Measurements from ENCODE around the gene PACRG.

The PACRG gene

DNA sequence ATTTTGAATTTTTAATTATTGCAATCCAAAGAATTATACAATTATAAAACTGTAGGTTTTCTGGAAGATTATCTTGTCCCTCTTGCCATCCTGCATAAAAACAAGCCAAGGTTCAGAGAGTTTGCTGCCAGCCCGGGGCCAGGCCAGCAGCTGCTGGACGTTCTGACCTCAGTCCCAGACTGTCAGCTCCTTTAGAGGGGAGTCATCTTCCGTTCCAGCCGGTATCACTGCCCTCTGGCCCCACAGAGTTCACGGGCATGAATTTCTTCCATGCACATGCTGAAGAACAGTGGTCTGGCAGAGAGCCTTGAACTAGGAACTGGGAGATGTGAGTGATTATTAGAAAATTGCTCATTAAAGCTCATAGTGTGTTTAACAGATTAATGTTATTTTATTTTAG lies 556.4 kb downstream of the PACRG start:
- H4K20me1 ChIP-seq, result no peaks in the 10 kb centered on the region
- no peaks in the 10 kb centered on the region for H3K4me1 ChIP-seq
- H3K27ac ChIP-seq, result no peak overlapping the region
- no peaks in the 10 kb centered on the region for H3K9me3 ChIP-seq
- no peak overlapping the region for H3K4me3 ChIP-seq
- H3K4me2 ChIP-seq, result no peak overlapping the region
- no peaks in the 10 kb centered on the region for H3K36me3 ChIP-seq
- H3K27me3 ChIP-seq, result no peaks in the 10 kb centered on the region
- TF ChIP-seq Cebpa-rat (IDR thresholded peaks at IDR 0.05), result no peak
- H3K9ac ChIP-seq, result no peak overlapping the region

DNA sequence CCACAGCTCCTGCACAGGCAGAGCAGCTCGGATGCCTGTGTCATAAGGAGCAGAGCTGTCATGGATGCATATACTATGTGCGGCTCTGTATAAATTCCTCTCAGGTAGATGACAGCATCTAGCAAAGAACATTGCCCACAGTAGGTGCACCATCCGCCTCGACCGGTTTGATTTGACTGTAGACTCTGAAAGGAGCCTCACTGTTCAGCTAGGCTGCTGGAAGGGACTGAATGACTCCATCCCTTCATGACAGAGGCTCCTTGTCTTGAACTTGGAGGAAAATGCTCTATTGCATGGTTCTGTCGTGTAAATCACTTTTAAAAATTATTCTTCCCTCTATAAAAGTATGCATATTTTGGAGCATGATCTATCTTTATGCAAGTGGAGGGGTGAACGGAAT lies 557.9 kb downstream of the PACRG start:
- no peak overlapping the region for H3K27ac ChIP-seq
- no peaks in the 10 kb centered on the region for H3K4me1 ChIP-seq
- H3K9me3 ChIP-seq, result no peaks in the 10 kb centered on the region
- no peaks in the 10 kb centered on the region for H3K27me3 ChIP-seq
- H3K4me2 ChIP-seq, result no peak overlapping the region
- TF ChIP-seq Cebpa-rat (IDR thresholded peaks at IDR 0.05), result no peak
- no peak overlapping the region for H3K4me3 ChIP-seq
- H3K9ac ChIP-seq, result no peak overlapping the region
- H3K36me3 ChIP-seq, result no peaks in the 10 kb centered on the region
- H4K20me1 ChIP-seq, result no peaks in the 10 kb centered on the region

DNA sequence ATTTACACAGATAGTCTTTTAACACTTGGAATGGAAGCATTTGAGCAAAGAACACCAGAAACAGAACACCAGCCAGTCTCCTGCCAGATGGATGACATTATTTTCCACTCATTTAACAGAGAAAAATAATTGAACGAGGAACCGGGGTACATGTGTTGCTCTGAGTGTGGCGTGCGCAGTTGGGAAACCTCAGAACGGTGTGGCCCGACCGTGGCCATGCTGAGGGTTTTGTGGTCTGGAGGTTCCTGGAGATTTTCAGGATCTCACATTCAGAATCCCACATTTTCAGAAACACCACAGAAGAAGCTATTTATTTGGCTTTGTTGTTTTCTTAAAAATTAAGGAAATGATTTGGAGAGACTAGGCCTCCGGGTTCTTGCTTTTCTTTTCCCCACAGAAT lies 559.9 kb downstream of the PACRG start:
- Histone ChIP-seq H4K20me1 (no peaks in the 10 kb centered on the region), H3K4me3 (no peak overlapping the region), H3K27ac (no peak overlapping the region), H3K9me3 (no peaks in the 10 kb centered on the region), H3K4me1 (no peaks in the 10 kb centered on the region), H3K4me2 (no peak overlapping the region), H3K9ac (no peak overlapping the region), H3K27me3 (no peaks in the 10 kb centered on the region), H3K36me3 (no peaks in the 10 kb centered on the region)
- TF ChIP-seq Cebpa-rat (IDR thresholded peaks at IDR 0.05), result no peak

DNA sequence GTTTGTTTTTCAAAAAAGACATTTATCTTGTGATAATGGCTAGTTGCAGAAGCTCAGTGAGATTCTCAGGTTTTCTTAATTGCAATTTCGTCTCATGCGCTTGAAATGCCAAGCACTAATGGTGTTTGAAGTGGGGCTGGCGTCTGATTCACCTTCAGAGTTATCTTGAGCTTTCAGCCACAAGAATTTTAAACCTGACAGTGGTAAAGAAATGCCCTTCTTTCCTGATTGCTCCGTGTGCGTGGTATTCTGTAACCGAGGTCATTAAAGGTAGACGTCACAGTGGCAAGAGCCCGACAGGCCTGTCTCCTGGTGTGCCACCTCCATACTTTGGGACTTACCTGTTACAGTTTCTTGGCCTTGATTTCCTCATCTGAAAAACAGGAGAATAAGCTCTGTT lies 560.3 kb downstream of the PACRG start:
- Histone ChIP-seq H3K9me3 (no peaks in the 10 kb centered on the region), H3K27me3 (no peaks in the 10 kb centered on the region), H3K9ac (no peak overlapping the region), H3K4me2 (no peak overlapping the region), H4K20me1 (no peaks in the 10 kb centered on the region), H3K4me3 (no peak overlapping the region), H3K36me3 (no peaks in the 10 kb centered on the region), H3K4me1 (no peaks in the 10 kb centered on the region), H3K27ac (no peak overlapping the region)
- no peak for TF ChIP-seq Cebpa-rat (IDR thresholded peaks at IDR 0.05)

DNA sequence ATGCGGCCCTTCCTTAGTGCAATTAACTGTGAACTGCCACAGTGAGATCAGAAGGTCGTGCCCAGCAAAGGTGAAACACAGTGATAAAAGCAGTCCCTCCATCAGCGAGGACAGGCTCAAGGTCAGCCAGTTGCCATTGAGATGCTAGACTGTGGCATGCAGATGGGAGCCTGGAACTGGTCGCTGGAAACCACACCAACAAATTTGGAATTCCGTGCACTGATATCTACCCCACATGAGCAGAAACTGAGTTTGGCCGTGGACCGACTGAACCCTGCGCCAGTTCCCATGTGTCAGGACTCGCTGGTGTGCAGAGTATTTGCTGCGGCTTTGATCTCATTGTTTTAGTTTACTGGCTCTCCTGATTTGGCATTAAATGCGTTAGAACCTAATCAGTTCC lies 561.1 kb downstream of the PACRG start:
- no peak overlapping the region for H3K27ac ChIP-seq
- H3K4me2 ChIP-seq, result no peak overlapping the region
- no peak overlapping the region for H3K4me3 ChIP-seq
- H3K36me3 ChIP-seq, result no peaks in the 10 kb centered on the region
- no peaks in the 10 kb centered on the region for H3K9me3 ChIP-seq
- no peaks in the 10 kb centered on the region for H3K27me3 ChIP-seq
- no peaks in the 10 kb centered on the region for H3K4me1 ChIP-seq
- no peaks in the 10 kb centered on the region for H4K20me1 ChIP-seq
- TF ChIP-seq Cebpa-rat (IDR thresholded peaks at IDR 0.05), result no peak
- H3K9ac ChIP-seq, result no peak overlapping the region

DNA sequence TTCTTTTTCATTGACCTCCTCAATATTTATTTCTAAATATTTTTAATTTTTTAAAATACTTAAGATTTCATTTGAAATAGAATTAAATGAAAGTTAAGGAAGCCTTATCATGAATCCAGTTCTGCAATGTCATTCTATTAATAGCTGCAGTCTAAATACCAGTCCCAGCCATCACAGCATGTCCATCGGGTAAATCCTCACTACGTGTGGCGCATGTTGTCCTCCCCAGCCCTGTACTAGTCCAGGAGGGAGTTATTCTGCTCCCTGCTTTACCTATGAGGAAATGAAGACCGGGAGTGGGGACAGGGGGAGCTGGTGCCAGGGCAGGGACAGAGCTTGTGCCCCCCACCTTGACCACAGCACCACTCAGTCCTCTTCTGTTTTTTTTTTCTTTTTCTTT lies 561.7 kb downstream of the PACRG start:
- Histone ChIP-seq H4K20me1 (no peaks in the 10 kb centered on the region), H3K36me3 (no peaks in the 10 kb centered on the region), H3K4me1 (no peaks in the 10 kb centered on the region), H3K27me3 (no peaks in the 10 kb centered on the region), H3K4me3 (no peak overlapping the region), H3K9me3 (no peaks in the 10 kb centered on the region), H3K27ac (no peak overlapping the region), H3K9ac (no peak overlapping the region), H3K4me2 (no peak overlapping the region)
- TF ChIP-seq Cebpa-rat (IDR thresholded peaks at IDR 0.05), result no peak

DNA sequence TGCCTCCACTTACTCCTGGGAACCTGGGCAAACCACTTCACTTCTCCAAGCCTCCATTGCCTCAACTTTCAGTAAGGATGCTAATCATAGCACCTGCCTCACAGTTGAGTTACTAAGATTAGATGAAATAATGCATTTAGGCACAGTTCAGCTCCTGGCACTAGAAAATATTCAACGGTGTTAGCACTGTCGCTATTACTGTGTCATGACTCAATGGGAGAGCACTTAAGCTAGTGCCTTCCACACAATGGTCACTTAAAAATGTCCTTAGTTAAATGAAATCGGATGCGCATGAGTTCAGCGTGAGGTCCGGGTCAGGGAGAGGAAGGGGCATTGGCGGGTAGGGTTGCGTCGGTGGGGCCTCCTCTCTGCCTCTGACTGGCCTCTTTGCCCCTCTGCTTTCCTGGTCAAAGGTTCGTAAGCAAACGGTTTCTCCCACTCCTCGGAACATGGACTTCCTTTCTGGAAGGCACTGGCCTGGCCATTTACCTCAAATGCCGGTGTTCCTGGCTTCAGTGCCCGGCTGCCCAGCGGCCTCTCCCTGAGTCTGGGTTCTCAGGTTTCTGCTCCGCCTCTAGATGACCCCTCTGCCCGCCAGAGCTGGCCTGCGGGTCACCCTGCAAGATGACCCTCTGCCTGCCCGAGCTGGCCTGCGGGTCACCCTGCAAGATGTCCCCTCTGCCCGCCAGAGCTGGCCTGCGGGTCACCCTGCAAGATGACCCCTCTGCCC lies 562.9 kb downstream of the PACRG start:
- Histone ChIP-seq H3K4me2 (no peak overlapping the region), H3K9ac (no peak overlapping the region), H3K27ac (no peak overlapping the region), H3K36me3 (no peaks in the 10 kb centered on the region), H3K9me3 (no peaks in the 10 kb centered on the region), H3K4me1 (no peaks in the 10 kb centered on the region), H3K4me3 (no peak overlapping the region), H4K20me1 (no peaks in the 10 kb centered on the region), H3K27me3 (no peaks in the 10 kb centered on the region)
- no peak for TF ChIP-seq Cebpa-rat (IDR thresholded peaks at IDR 0.05)

DNA sequence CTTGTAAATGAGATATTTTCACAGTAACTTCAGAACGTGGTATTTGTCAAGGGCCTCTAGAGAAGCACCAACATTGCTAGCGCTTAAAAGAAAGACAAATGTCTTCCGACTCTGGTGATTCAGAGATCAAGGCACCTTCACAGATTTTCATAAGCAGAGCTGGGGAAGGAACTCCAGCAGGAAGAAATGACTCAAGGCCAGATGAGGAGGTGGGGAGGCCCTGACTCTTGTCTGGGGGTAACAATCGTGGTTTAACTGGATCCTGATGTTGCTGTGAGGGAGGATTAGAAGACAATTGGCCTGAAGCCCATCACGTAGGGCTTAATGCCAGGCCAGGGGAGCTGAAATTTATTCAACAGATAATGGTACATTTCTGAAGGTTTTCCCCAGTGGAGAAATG lies 563.8 kb downstream of the PACRG start:
- Histone ChIP-seq H3K9ac (no peak overlapping the region), H3K27me3 (no peaks in the 10 kb centered on the region), H3K4me1 (no peaks in the 10 kb centered on the region), H3K4me2 (no peak overlapping the region), H3K36me3 (no peaks in the 10 kb centered on the region), H4K20me1 (no peaks in the 10 kb centered on the region), H3K27ac (no peak overlapping the region), H3K9me3 (no peaks in the 10 kb centered on the region), H3K4me3 (no peak overlapping the region)
- TF ChIP-seq Cebpa-rat (IDR thresholded peaks at IDR 0.05), result no peak

DNA sequence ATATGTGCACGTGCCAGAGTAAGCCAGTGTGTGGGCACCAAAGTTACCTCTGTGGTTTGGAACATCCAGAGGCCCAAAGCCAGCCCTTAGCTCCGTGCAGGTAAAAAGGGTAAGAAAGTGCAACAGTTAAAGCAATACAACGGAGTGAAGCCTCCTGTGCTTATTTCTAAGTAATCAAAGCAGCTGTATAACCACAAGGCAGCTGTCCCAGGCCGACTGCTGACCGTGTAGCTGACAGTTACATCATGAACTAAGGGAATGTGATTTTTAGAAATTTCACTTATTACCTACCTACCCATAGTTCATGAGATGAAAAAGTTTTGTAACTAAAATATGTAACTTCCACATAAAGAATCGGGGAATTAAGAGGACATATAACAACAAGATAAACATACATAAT lies 565.5 kb downstream of the PACRG start:
- Histone ChIP-seq H3K27me3 (no peaks in the 10 kb centered on the region), H3K9ac (no peak overlapping the region)

DNA sequence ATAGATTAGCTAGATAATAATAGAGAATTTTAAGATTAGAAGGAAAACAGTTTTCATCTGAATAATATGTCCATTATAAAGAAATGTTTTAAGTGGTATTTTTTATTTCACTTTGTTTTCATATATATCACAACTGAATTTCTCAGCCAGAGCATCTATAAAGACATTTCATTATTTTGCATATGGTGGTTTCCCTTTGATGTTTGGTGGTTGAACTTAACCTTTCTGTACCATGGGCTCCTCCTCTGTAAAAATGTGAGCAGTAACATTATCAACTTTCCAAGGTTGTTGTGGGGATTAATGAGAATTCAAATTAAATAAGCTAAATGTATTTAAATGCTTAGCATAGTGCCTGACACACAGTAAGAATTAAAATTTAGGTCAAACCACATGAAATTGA lies 567.0 kb downstream of the PACRG start:
- TF ChIP-seq Cebpa-rat (IDR thresholded peaks at IDR 0.05), result no peak
- no peaks in the 10 kb centered on the region for H3K27me3 ChIP-seq
- H3K27ac ChIP-seq, result no peak overlapping the region
- H3K4me3 ChIP-seq, result no peak overlapping the region
- no peaks in the 10 kb centered on the region for H3K4me1 ChIP-seq
- no peaks in the 10 kb centered on the region for H3K36me3 ChIP-seq
- H3K4me2 ChIP-seq, result no peak overlapping the region
- H4K20me1 ChIP-seq, result no peaks in the 10 kb centered on the region
- H3K9me3 ChIP-seq, result no peaks in the 10 kb centered on the region
- no peak overlapping the region for H3K9ac ChIP-seq

More for the DNA sequence above, 565.5 kb downstream of the PACRG start:
- H3K27ac ChIP-seq, result no peak overlapping the region
- no peak for TF ChIP-seq Cebpa-rat (IDR thresholded peaks at IDR 0.05)
- H3K4me3 ChIP-seq, result no peak overlapping the region
- H3K36me3 ChIP-seq, result no peaks in the 10 kb centered on the region
- no peak overlapping the region for H3K4me2 ChIP-seq
- H3K4me1 ChIP-seq, result no peaks in the 10 kb centered on the region
- no peaks in the 10 kb centered on the region for H4K20me1 ChIP-seq
- H3K9me3 ChIP-seq, result no peaks in the 10 kb centered on the region

Measured in BLaER1 (cell line).